ACC112 (cell line): ENCODE results near the gene KRTAP4-1.
"Not testable (repeated sequence)": the region's sequence is repeated elsewhere in the genome, so short reads cannot be mapped to it uniquely, and the experiment has no call there.

Experiments
- H2AFZ ChIP-seq: fragments of 200-600 bp; sonication (generic); one replicate; pipeline ENCODE4 v1.6.0; 2017; ENCODE audit warnings: antibody characterized with exemption, low read length; ENCODE audit not compliant: unreplicated experiment
- H3K27ac ChIP-seq: fragments of 200-600 bp; sonication (generic); 2 replicates; pipeline ENCODE4 v1.5.1; 2014; ENCODE audit warnings: low read depth, mild to moderate bottlenecking, antibody characterized with exemption, low read length, moderate library complexity
- H3K27me3 ChIP-seq: fragments of 200-600 bp; sonication (generic); 2 replicates; pipeline ENCODE4 v1.6.1; 2014; ENCODE audit warnings: mild to moderate bottlenecking, antibody characterized with exemption, low read length, moderate library complexity, mixed read lengths; ENCODE audit not compliant: insufficient read depth
- H3K36me3 ChIP-seq: fragments of 200-600 bp; sonication (generic); 2 replicates; pipeline ENCODE4 v1.6.1; 2016; ENCODE audit warnings: mild to moderate bottlenecking, antibody characterized with exemption, low read length, moderate library complexity, mixed read lengths; ENCODE audit not compliant: insufficient read depth
- H3K4me1 ChIP-seq: fragments of 200-600 bp; sonication (generic); one replicate; pipeline ENCODE4 v1.6.1; 2016; ENCODE audit warnings: low read length, mixed read lengths; ENCODE audit not compliant: insufficient read depth, unreplicated experiment, control insufficient read depth
- H3K4me3 ChIP-seq: fragments of 200-600 bp; sonication (generic); 2 replicates; pipeline ENCODE4 v1.5.1; 2014; ENCODE audit warnings: mild to moderate bottlenecking, low read depth, low read length
- H3K79me2 ChIP-seq: fragments of 200-600 bp; sonication (generic); one replicate; pipeline ENCODE4 v1.6.0; 2016; ENCODE audit warnings: low read length; ENCODE audit not compliant: control insufficient read depth, unreplicated experiment, insufficient read depth

KRTAP4-1 gene

DNA sequence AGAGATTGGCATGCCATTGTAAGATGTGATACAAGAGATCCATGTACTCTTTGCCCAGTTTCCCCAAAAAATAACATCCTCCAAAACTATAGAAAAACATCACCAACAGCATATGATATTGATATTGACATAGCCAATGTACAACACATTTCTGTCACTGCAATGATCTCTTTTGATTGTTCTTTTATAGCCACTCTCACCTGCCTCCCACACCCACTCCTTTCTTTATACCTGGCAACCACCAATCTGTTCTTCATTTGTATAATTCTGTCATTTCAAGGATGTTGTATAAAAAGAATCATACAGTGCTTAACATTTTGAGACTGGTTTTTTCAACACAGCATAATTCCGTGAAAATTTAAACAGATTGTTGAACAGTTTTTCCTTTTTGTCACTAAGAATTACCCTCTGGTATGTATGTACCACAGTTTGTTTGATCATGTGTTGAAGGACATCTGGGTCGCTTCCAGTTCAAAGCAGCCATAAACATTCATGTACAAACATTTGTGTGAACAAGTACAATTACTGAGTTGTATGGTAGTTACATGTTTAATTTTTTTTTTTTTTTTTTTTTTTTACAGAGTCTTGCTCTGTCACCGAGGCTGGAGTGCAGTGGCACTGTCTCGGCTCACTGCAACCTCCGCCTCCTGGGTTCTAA lies 14.8 kb upstream of the KRTAP4-1 start:
- Histone ChIP-seq H3K4me1 (no peaks in the 10 kb centered on the region), H3K27me3 (no peaks in the 10 kb centered on the region), H3K36me3 (no peaks in the 10 kb centered on the region), H2AFZ (no peak overlapping the region), H3K27ac (no peak overlapping the region), H3K79me2 (no peaks in the 10 kb centered on the region), H3K4me3 (no peak overlapping the region)

DNA sequence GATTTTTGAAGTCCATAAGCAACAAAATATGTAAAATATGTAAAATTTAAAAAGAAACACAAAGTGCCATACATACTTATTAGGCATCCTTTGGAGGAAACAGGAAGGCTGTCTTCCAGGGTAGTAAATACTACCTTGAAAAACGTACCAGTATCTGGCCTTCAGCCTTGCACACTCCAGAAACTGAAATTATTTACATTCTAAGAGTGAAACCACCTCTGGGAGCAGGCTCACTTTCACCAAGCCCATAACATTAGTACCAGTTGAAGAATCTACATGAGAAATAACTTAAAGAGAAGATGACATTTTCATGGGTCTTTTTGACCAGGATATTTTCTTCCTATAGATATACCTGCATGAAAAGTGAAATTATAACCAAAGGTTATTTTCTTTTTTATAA lies 11.4 kb upstream of the KRTAP4-1 start:
- H3K27ac ChIP-seq = no peak overlapping the region
- no peaks in the 10 kb centered on the region for H3K4me1 ChIP-seq

GRCh38 chr17:41190328-41190727 lies 5.6 kb upstream of the KRTAP4-1 start:
- H3K79me2 ChIP-seq = no peaks in the 10 kb centered on the region
- no peak overlapping the region for H3K4me3 ChIP-seq
- no peak overlapping the region for H3K27ac ChIP-seq
- no peaks in the 10 kb centered on the region for H3K36me3 ChIP-seq
- no peaks in the 10 kb centered on the region for H3K27me3 ChIP-seq
- H3K4me1 ChIP-seq = no peaks in the 10 kb centered on the region
- no peak overlapping the region for H2AFZ ChIP-seq

More for the DNA sequence above, 11.4 kb upstream of the KRTAP4-1 start:
- Histone ChIP-seq H3K79me2 (no peaks in the 10 kb centered on the region), H3K36me3 (no peaks in the 10 kb centered on the region), H2AFZ (peak overlapping the region; percentile 73), H3K27me3 (no peaks in the 10 kb centered on the region), H3K4me3 (peak overlapping the region; percentile 16; the same call in 1 of the 2 replicates)

DNA sequence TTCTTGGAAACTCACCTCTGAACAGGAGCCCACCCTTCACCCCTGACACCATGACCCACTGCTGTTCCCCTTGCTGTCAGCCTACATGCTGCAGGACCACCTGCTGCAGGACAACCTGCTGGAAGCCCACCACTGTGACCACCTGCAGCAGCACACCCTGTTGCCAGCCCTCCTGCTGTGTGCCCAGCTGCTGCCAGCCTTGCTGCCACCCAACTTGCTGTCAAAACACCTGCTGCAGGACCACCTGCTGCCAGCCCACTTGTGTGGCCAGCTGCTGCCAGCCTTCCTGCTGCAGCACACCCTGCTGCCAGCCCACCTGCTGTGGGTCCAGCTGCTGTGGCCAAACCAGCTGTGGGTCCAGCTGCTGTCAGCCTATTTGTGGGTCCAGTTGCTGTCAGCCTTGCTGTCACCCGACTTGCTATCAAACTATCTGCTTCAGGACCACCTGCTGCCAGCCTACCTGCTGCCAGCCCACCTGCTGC lies 5.2 kb upstream of the KRTAP4-1 start, which contains the start of gene KRTAP9-1:
Gene KRTAP9-1 (plus strand): TSS at position 51 of the 482 bp plus-strand sequence. CDS start 0 bp downstream, at position 51.
- H3K27me3 ChIP-seq, H2AFZ ChIP-seq, H3K36me3 ChIP-seq, H3K79me2 ChIP-seq, H3K4me1 ChIP-seq, H3K27ac ChIP-seq, H3K4me3 ChIP-seq: not testable (repeated sequence)

DNA sequence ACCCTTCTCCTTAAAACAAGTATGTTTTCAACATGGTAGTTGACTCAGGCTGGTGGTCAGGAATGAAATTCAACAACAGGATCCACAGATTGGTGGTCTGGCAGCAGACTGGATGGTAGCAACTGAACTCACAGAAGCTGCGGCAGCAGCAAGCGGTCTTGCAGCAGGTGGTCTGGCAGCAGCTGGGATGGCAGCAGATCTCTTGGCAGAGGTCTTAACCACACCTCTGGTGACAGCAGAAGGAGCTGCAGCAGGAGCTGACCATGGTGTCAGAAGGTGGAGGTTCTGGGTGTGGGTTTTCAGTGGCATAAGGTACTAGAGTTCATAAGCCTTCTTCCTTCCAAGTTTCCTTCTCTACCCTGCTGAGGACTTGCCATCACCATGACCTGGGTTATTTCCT lies 2.2 kb upstream of the KRTAP4-1 start:
- no peak overlapping the region for H3K27ac ChIP-seq
- no peaks in the 10 kb centered on the region for H3K27me3 ChIP-seq
- H3K36me3 ChIP-seq = no peaks in the 10 kb centered on the region
- H3K4me3 ChIP-seq = no peak overlapping the region
- no peaks in the 10 kb centered on the region for H3K79me2 ChIP-seq
- H3K4me1 ChIP-seq = no peaks in the 10 kb centered on the region
- no peak overlapping the region for H2AFZ ChIP-seq

- no peaks in the 10 kb centered on the region for H3K4me1 ChIP-seq
- no peaks in the 10 kb centered on the region for H3K79me2 ChIP-seq
- H2AFZ ChIP-seq = no peak overlapping the region
- no peaks in the 10 kb centered on the region for H3K27me3 ChIP-seq
- no peaks in the 10 kb centered on the region for H3K36me3 ChIP-seq
- H3K4me3 ChIP-seq = no peak overlapping the region
- H3K27ac ChIP-seq = no peak overlapping the region
These were observed 290 bp upstream of the KRTAP4-1 start for GRCh38 chr17:41185001-41185400.

DNA sequence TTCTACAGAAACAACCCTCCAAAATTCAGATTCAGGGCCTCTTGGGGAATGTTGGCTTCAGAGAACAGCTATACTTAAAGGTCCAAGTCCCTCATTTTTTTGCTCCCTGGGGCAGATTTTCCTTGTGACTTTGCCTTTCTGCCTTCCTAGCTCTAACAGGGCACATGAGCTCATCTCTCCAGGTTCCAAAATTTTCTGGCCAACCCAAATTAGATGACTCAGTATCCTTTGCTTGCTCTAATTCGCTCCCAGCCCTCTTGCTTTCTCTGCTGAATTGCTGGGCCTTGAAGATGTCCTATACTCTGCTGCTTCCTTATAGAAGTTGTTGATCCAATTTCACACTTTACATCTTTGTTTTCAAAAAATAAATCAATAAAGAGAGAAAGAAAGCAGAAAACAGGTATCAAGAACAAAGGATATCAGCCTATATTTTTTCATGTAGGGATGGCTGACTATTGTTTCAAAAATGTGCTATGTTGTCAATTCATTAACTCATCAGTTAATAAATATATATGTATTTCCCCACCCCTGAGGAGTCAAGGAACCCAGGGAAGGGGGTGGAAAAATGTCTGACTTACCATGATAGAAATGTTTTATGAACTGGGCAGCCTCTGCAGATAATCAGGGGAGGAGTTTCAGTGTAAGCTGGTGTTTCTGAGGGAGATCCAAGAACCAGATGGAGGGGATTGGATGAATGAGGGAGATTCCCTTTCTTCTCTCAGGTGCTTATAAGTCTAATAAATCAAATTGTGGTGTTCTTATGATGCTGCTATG lies 5.7 kb downstream of the KRTAP4-1 start:
- H3K36me3 ChIP-seq = no peaks in the 10 kb centered on the region
- no peak overlapping the region for H3K4me3 ChIP-seq
- no peaks in the 10 kb centered on the region for H3K79me2 ChIP-seq
- no peaks in the 10 kb centered on the region for H3K27me3 ChIP-seq
- peak overlapping the region; percentile 61 for H3K27ac ChIP-seq
- peaks cover 8% of the 10 kb centered on the region for H3K4me1 ChIP-seq
- peak overlapping the region; percentile 27 for H2AFZ ChIP-seq

- Histone ChIP-seq H3K36me3 (no peaks in the 10 kb centered on the region), H3K4me3 (no peak overlapping the region), H3K79me2 (no peaks in the 10 kb centered on the region), H3K27ac (peak overlapping the region; percentile 61), H3K27me3 (no peaks in the 10 kb centered on the region), H2AFZ (peak overlapping the region; percentile 27), H3K4me1 (peaks cover 8% of the 10 kb centered on the region)
These were observed 6.4 kb downstream of the KRTAP4-1 start for GRCh38 chr17:41178341-41178740.

- Histone ChIP-seq H2AFZ (peak within 1 kb of the TSS; percentile 27), H3K27ac (peak within 1 kb of the TSS; percentile 61), H3K27me3 (no peaks in the 10 kb centered on the region), H3K79me2 (no peaks in the 10 kb centered on the region), H3K36me3 (no peaks in the 10 kb centered on the region), H3K4me3 (no peak within 1 kb of the TSS), H3K4me1 (peaks cover 8% of the 10 kb centered on the region)
These were observed 6.9 kb downstream of the KRTAP4-1 start, which contains the start of gene KRTAP4-2 for GRCh38 chr17:41177727-41178271. Gene KRTAP4-2, minus strand, starts transcription at chr17:41178221. Its CDS starts 57 bp downstream, at chr17:41178164.

DNA sequence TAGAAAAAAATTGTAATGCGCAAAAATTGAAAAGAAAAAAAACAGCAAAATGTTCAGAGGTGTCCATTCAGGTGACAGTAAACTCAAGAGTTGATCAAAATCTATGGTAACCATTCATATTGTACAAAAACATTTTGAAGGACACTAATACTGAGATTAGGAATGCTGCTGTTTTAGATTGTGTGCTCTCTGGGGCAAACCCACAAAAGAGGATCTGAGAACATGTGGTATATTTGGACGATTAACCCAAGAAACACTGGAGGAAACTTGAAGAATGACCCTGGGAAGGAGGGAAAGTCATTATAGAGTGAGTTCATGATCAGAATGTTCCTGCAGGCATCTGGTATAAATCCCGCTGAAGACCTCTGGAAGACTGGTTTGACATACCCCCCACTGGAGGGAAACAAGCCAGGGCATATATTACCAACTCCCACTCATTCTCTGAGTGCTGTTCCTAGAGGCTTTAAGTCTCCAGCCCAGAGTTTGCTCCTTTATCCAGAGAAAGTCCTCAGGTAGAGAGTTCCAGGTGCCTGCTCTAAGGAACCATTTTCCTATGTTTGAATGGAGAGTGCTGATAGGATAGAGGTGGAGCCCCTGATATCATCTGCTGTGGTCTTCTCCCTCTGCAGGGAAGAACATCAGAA lies 7.8 kb downstream of the KRTAP4-1 start:
- Histone ChIP-seq H3K79me2 (no peaks in the 10 kb centered on the region), H3K27ac (no peak overlapping the region), H3K4me1 (peaks cover 8% of the 10 kb centered on the region), H3K4me3 (no peak overlapping the region), H2AFZ (no peak overlapping the region), H3K36me3 (no peaks in the 10 kb centered on the region), H3K27me3 (no peaks in the 10 kb centered on the region)
